Measurements from ENCODE around the gene TRHDE. TPM values are rescaled to one million over a fixed set of nuclear protein-coding genes. Genes with fewer than 3 reads are reported as not detected.
A peak's percentile ranks its signal among the peaks of the same experiment; 100 is the strongest.

Gene TRHDE
- total RNA-seq, 1 experiment from 2014 or later, result 43.7 TPM

DNA sequence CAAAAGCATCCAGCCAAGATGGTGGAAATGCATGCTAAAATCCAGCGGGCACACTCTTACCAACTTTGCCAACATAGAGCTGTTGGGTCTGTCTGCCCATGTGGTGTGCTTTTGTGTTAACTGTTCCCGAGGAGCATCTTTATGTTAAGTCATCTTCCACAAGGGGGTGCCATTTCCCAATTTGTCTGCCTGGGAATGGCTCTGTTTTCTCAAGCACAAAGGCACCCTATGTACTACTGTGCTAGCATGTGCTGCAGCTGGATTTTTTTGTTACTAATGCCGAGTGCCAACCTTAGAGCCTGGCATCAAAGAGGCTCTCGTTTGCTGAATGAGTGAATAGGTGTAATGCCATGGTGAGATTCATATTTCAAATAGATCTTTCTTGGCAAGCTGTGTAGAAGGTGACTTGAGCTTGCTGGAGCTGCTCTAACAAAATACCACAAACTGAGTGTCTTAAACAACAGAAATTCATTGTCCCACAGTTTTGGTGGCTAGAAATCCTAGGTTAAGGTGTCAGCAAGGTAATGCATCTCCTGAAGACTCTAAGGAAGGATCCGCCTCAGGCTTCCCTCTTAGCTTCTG, 74.3 kb downstream of the TRHDE start:
- H3K4me3 Mint-ChIP-seq (ENCODE audit: low read depth, unreplicated experiment), result no peak overlapping the region
- H3K27me3 Mint-ChIP-seq (ENCODE audit: unreplicated experiment), result no peaks in the 10 kb centered on the region
- CTCF ChIA-PET, result interaction anchor here (0.8 to 1.7 kb wide), 4 partner anchors 50 to 1284 kb away, joined by 3 read pairs; no protein-coding TSS in a partner anchor

DNA sequence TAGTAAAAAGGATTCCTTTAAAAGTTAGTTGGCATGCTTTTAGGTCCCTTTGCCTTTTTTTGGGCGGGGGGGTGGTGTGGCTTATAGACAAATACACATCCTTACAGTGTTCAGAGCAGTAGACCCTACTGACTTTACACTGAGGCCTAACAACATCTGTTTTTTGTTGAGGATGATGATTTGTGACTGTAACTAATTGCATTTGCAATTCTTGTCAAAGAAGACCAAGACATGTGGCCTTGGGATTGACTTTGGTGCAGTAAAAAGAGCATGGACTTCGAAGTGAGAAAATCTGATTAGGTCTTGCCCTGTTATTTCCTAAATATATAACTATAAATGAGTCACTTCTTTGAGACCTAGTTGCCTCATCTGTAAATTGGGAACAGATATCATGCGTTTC, 77.3 kb downstream of the TRHDE start:
- CTCF ChIA-PET, result no interaction called here
- Mint-ChIP-seq H3K4me3 (ENCODE audit: low read depth, unreplicated experiment) (no peak overlapping the region), H3K9me3 (ENCODE audit: low read depth, unreplicated experiment) (no peaks in the 10 kb centered on the region), H3K36me3 (ENCODE audit: insufficient read depth, unreplicated experiment) (no peaks in the 10 kb centered on the region), H3K27ac (ENCODE audit: unreplicated experiment) (no peak overlapping the region), H3K4me1 (ENCODE audit: low read depth, unreplicated experiment) (peaks cover 8% of the 10 kb centered on the region), H3K27me3 (ENCODE audit: unreplicated experiment) (no peaks in the 10 kb centered on the region)
- DNase-seq, result no peak
- intact Hi-C loops (cut with micrococcal nuclease; ENCODE audit: unreplicated experiment), result loop anchor here (5.0 to 10.0 kb wide), 2 partner anchors 205 to 423 kb away; no protein-coding TSS in a partner anchor
- no TSS peak for BruUV-seq (replicated peaks)
- TF ChIP-seq, protein P1, sequence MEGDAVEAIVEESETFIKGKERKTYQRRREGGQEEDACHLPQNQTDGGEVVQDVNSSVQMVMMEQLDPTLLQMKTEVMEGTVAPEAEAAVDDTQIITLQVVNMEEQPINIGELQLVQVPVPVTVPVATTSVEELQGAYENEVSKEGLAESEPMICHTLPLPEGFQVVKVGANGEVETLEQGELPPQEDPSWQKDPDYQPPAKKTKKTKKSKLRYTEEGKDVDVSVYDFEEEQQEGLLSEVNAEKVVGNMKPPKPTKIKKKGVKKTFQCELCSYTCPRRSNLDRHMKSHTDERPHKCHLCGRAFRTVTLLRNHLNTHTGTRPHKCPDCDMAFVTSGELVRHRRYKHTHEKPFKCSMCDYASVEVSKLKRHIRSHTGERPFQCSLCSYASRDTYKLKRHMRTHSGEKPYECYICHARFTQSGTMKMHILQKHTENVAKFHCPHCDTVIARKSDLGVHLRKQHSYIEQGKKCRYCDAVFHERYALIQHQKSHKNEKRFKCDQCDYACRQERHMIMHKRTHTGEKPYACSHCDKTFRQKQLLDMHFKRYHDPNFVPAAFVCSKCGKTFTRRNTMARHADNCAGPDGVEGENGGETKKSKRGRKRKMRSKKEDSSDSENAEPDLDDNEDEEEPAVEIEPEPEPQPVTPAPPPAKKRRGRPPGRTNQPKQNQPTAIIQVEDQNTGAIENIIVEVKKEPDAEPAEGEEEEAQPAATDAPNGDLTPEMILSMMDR (IDR thresholded peaks at IDR 0.05; ENCODE audit: unreplicated experiment), result no peak

More for the DNA sequence above, 74.3 kb downstream of the TRHDE start:
- Mint-ChIP-seq H3K36me3 (ENCODE audit: insufficient read depth, unreplicated experiment) (no peaks in the 10 kb centered on the region), H3K4me1 (ENCODE audit: low read depth, unreplicated experiment) (peaks cover 8% of the 10 kb centered on the region), H3K9me3 (ENCODE audit: low read depth, unreplicated experiment) (no peaks in the 10 kb centered on the region), H3K27ac (ENCODE audit: unreplicated experiment) (no peak overlapping the region)
- intact Hi-C loops (cut with micrococcal nuclease; ENCODE audit: unreplicated experiment), result loop anchor here (5.0 to 10.0 kb wide), 2 partner anchors 208 to 426 kb away; no protein-coding TSS in a partner anchor
- TF ChIP-seq, protein P1 (IDR thresholded peaks at IDR 0.05; ENCODE audit: unreplicated experiment), result peak; percentile 45
- DNase-seq, result peak; percentile 86
- no TSS peak for BruUV-seq (replicated peaks)

DNA sequence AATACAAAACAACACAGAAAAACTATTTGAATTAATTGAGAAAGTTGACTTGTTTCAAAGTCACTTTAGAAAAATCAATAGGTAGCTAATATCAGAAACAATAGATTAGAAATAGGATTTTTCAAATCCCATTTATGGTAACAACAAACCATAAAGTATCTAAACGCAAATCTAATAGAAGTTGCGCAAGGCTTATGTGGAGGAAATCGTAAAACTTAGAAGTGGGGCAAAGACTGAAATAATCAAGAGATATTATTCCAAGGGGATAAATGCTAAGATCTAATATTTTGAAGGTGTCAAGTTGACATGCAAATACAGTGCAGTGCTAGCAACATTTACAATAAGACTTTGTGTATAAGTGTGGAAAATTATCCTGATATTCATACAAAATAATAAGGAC, 87.2 kb downstream of the TRHDE start:
- H3K36me3 Mint-ChIP-seq (ENCODE audit: insufficient read depth, unreplicated experiment), result peaks cover 5% of the 10 kb centered on the region
- intact Hi-C loops (cut with micrococcal nuclease; ENCODE audit: unreplicated experiment), result no loop called here
- no peaks in the 10 kb centered on the region for H3K27me3 Mint-ChIP-seq (ENCODE audit: unreplicated experiment)
- DNase-seq, result no peak
- no peak overlapping the region for H3K27ac Mint-ChIP-seq (ENCODE audit: unreplicated experiment)
- no peaks in the 10 kb centered on the region for H3K4me1 Mint-ChIP-seq (ENCODE audit: low read depth, unreplicated experiment)
- CTCF ChIA-PET, result no interaction called here
- H3K4me3 Mint-ChIP-seq (ENCODE audit: low read depth, unreplicated experiment), result no peak overlapping the region
- TF ChIP-seq, protein P1 (IDR thresholded peaks at IDR 0.05; ENCODE audit: unreplicated experiment), result no peak
- BruUV-seq (replicated peaks), result no TSS peak
- H3K9me3 Mint-ChIP-seq (ENCODE audit: low read depth, unreplicated experiment), result no peaks in the 10 kb centered on the region

DNA sequence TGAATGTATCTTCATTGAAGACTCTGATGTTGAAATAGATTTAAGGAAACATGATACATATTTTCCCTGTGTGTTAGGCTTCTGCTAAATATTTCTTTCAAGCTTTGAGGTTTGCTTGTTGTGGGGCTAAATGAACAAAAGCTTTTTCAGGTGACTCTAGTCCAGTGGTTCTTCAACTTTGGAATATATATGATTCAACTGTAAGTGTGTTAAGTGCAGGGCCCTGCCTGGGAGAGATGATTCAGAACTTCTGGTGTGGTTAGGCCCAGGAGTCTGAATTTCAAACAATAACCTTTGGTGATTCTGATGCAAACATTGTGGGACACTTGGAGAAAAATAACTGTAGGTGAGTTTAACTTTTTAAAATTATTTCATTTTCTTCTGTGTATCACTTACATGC, 93.0 kb downstream of the TRHDE start:
- DNase-seq, result no peak
- Mint-ChIP-seq H3K36me3 (ENCODE audit: insufficient read depth, unreplicated experiment) (no peaks in the 10 kb centered on the region), H3K9me3 (ENCODE audit: low read depth, unreplicated experiment) (no peaks in the 10 kb centered on the region), H3K27ac (ENCODE audit: unreplicated experiment) (no peak overlapping the region), H3K4me1 (ENCODE audit: low read depth, unreplicated experiment) (peaks cover 22% of the 10 kb centered on the region), H3K27me3 (ENCODE audit: unreplicated experiment) (no peaks in the 10 kb centered on the region), H3K4me3 (ENCODE audit: low read depth, unreplicated experiment) (no peak overlapping the region)
- CTCF ChIA-PET, result no interaction called here
- BruUV-seq (replicated peaks), result no TSS peak
- TF ChIP-seq, protein P1 (IDR thresholded peaks at IDR 0.05; ENCODE audit: unreplicated experiment), result no peak
- intact Hi-C loops (cut with micrococcal nuclease; ENCODE audit: unreplicated experiment), result no loop called here

All from Calu3 (cell line).